ENCODE results near the gene MICAL3.

Gene MICAL3

GRCh38 chr22:17761138-17761488, 263.2 kb downstream of the MICAL3 start:
- DNase-seq (ENCODE audit: low read depth): no peak

GRCh38 chr22:17754233-17754925, 270.0 kb downstream of the MICAL3 start:
- peak; percentile 11 for DNase-seq (ENCODE audit: low read depth)

- DNase-seq (ENCODE audit: low read depth): peak; percentile 27
Observed at GRCh38 chr22:17753401-17753989, 270.9 kb downstream of the MICAL3 start.

GRCh38 chr22:17751596-17751995, 272.8 kb downstream of the MICAL3 start:
- no peak for DNase-seq (ENCODE audit: low read depth)

- no peak for DNase-seq (ENCODE audit: low read depth)
Observed at GRCh38 chr22:17749605-17750395, 274.6 kb downstream of the MICAL3 start.

- DNase-seq (ENCODE audit: low read depth): no peak
Observed at GRCh38 chr22:17748555-17749353, 275.6 kb downstream of the MICAL3 start.

GRCh38 chr22:17746916-17747315, 277.4 kb downstream of the MICAL3 start:
- no peak for DNase-seq (ENCODE audit: low read depth)

GRCh38 chr22:17744430-17744829, 279.9 kb downstream of the MICAL3 start:
- no peak for DNase-seq (ENCODE audit: low read depth)

- DNase-seq (ENCODE audit: low read depth): no peak
Observed at GRCh38 chr22:17743661-17744411, 280.5 kb downstream of the MICAL3 start.

GRCh38 chr22:17742527-17742902, 281.8 kb downstream of the MICAL3 start:
- DNase-seq (ENCODE audit: low read depth): peak; percentile 57

- DNase-seq (ENCODE audit: low read depth): no peak
Observed at GRCh38 chr22:17741866-17742526, 282.4 kb downstream of the MICAL3 start.

- no peak for DNase-seq (ENCODE audit: low read depth)
Observed at GRCh38 chr22:17739196-17739975, 285.0 kb downstream of the MICAL3 start.

- DNase-seq (ENCODE audit: low read depth): no peak
Observed at GRCh38 chr22:17738386-17739128, 285.8 kb downstream of the MICAL3 start.

Measured in amniotic epithelial cell (primary cell).